HG03039 (cell line): ENCODE data around the gene PRR16.

Source experiments
- ATAC-seq: cut with Tn5 transposase; IDR thresholded peaks from one replicate; pipeline ENCODE4 v1.9.1; 2021; ENCODE audit warnings: mild to moderate bottlenecking, moderate library complexity; ENCODE audit not compliant: unreplicated experiment

PRR16 gene

DNA sequence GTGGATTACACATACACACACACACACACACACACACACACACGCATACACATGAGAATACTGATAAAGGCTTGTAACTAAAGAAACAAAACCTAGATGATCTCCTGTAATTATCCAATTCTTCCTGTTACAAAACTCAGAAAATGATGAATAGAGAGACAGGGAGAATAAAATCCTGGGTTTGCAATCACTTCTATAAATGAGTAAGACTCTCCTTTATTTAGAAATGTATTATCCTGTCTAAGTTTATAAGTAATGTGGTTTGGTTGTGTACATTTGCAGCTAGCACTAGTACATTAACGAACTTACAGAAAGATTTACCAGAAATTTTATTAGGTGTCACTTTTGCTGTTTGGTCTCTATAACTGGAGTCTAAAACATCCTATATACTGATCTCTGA, 2.8 kb upstream of the PRR16 start:
- ATAC-seq, result no peak

DNA sequence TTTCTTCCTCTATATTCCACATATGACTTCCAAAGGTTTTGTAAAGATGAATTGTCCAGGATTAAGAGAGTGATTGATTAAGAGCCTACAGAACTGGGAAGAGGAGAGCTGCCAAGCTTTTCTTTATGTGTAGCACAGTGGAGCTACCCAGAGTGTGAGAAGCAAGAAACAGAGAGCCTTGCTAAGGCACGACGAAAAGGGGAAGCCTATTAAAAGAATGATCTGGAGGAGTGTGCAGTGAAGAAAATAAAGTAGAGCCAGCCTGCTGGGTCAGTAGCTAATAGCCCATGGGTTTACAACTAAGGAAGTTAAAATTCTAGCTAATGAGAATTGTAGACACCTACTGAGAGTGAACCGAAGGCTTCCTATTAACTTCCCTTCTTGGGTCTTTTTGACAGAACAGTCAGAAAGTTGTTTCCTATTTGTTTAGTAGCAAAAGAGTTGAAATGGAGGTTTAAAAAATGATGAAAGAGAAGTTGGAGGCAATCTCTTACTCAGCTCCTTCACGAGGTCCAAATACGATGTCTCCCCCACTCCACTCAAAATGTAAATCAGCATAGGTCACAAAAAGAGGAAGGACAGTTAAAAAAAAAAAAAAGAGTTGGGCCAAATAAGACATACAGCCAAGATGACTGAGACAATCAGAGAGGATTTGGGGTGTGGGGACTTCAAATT, 957 bp upstream of the PRR16 start:
- ATAC-seq, result no peak

- no peak for ATAC-seq
These were observed 731 bp downstream of the PRR16 start for GRCh38 chr5:120464627-120465435.

- no peak for ATAC-seq
These were observed 1.4 kb downstream of the PRR16 start for GRCh38 chr5:120465436-120465961.

GRCh38 chr5:120466341-120467006, 2.4 kb downstream of the PRR16 start:
- ATAC-seq, result no peak

DNA sequence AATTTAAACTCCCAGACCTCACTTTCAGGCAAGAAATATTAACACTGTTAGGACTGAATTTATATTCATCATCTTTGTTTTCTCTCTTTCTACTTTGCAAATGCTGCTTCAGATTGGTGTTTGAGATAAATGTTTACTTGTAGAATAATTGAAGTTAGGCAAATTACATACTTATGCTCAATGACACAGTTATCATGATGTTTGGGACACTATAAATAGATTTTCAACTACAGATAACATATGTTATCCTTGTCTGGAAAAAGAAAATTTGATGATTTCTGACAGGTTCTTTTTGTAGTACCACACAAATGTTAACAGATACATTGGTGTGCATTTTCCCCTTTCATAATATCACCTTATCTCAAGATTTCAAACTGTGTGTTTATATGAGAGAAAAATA, 7.9 kb downstream of the PRR16 start:
- ATAC-seq, result no peak

DNA sequence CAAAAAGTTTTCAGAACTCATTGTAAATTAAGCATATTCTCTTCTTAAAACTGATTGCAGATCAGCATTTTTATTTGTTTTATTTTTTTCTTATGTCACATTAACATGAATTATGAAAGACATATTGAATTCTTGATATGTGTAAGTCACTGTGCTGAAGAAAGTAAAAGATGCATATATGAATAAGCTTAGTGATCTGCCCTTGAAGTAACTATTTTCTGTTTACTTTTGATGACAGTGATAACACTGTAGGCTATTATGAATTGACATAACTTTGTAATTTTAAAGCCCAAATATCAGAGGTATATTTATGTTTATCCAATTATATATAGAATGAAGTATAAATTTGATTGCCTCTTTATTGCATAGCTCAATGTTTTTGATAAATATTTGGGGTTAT, 8.8 kb downstream of the PRR16 start:
- ATAC-seq, result no peak

DNA sequence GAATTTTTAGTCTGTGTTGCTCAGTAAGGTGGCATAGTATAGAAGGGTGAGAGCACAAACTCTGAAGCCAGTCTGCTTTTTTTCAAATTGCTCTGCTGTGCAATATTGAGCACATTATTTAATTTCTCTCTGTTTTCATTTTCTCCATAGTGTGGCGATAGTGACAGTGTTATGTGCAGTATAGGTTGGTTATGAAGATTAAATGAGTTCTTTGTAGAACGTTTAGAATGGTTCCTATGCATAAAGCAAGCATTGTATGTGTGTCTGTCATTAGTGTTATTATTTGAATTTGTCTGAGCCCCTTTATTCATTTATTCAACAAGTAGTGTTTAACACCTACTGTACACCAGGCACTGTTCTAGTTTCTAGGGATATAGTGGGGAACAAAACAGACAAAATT, 9.2 kb downstream of the PRR16 start:
- ATAC-seq, result no peak

DNA sequence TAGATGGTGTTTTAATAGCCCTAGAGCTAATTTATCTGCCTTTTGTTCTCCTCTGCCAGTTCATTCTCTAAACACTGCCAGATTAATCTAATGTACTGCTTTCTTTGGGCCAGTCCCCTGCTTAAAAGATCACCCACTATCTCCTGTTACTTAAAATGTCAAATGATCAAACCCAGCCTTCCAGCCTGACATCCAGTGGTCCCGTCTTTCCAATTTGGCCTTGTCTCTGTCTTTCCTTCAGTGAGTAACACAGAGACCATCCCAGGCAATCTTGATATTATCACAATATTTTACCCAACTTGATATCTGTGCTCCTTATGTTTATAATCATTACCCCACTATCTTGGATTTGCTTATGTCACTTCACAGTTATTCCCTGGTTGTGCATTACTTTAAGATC, 12.0 kb downstream of the PRR16 start:
- no peak for ATAC-seq

DNA sequence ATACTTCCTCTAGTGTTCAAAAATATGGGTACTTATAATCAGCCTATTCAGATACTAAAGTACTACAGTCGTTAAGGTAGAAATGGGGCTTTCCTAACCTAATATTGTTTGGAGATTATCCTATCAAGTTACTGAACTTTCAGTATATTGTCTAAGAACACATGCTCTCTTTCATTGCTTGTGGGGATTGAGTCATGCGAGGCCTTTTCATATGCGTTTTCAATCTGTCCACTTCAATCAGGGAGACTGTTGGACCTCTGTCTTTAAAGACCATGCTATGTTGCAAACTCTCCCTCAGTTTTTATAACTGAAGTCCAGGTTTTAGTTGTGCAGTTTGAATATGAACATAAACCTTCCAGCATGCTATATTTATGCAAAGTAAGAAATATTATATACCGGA, 15.0 kb downstream of the PRR16 start:
- no peak for ATAC-seq

- ATAC-seq, result no peak
These were observed 35.9 kb downstream of the PRR16 start for GRCh38 chr5:120499876-120500563.

GRCh38 chr5:120502531-120502930, 38.4 kb downstream of the PRR16 start:
- no peak for ATAC-seq

DNA sequence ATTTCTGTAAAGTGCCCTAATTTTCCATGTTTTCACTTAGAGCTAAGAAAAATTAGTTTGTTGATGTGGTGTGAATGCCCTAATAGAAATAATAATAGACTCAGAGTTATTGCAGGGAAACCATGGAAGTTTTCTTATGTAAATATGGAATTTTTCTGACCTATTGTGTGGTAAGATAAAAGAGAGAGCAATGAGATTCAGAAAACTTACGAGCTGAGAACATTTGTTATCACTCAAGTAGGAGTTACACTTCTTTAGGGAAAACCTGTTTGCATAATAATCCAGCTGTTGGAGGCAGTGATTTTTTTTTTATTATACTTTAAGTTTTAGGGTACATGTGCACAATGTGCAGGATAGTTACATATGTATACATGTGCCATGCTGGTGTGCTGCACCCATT, 39.2 kb downstream of the PRR16 start:
- no peak for ATAC-seq

- ATAC-seq, result no peak
These were observed 40.0 kb downstream of the PRR16 start for GRCh38 chr5:120504057-120504456.

GRCh38 chr5:120507197-120507596, 43.1 kb downstream of the PRR16 start:
- no peak for ATAC-seq

- no peak for ATAC-seq
These were observed 43.8 kb downstream of the PRR16 start for GRCh38 chr5:120507800-120508463.

- ATAC-seq, result no peak
These were observed 45.0 kb downstream of the PRR16 start for GRCh38 chr5:120509053-120509452.

- ATAC-seq, result no peak
These were observed 46.1 kb downstream of the PRR16 start for GRCh38 chr5:120510098-120510637.

DNA sequence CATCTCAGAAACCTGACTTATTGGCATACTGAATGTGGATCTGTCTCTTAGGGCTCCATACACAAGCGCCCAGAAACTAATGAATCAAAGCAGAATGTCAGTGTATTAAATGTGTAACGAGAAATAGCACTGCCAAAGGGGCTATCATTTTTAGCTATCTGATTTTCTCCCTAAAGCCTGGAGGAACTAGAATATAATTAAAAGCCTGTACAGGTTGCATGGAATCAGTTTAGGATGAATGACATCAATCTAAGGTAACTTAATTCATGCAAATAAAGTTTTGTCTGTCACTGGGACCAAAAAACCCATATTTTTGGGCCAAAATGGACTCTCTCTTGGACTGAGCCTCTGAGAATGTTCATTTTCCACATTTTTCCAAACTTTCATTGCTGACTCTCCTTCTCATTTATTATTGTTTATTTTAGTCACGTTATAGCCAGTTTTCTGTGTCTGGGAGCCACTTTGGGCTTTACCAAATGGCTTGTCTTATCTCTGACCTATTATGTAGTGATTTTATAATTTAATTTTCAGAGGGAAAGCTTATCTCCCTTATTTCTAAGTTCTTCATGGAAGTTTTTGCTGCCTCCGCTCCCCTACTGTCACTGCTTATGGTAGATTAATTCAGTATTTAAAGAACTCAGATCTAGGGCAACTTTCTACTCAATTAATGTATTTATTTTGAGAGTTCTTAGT, 47.0 kb downstream of the PRR16 start:
- no peak for ATAC-seq

- no peak for ATAC-seq
These were observed 48.0 kb downstream of the PRR16 start for GRCh38 chr5:120512068-120512467.
